DLD1 (cell line): ENCODE results near the gene DNAJC8.

Experiments used
- in situ Hi-C: cut with HindIII; loops from 2 replicates; pipeline ENCODE4 v1.10.0; 2017; ENCODE audit warnings: low sequenced_read_pairs

Gene DNAJC8

DNA sequence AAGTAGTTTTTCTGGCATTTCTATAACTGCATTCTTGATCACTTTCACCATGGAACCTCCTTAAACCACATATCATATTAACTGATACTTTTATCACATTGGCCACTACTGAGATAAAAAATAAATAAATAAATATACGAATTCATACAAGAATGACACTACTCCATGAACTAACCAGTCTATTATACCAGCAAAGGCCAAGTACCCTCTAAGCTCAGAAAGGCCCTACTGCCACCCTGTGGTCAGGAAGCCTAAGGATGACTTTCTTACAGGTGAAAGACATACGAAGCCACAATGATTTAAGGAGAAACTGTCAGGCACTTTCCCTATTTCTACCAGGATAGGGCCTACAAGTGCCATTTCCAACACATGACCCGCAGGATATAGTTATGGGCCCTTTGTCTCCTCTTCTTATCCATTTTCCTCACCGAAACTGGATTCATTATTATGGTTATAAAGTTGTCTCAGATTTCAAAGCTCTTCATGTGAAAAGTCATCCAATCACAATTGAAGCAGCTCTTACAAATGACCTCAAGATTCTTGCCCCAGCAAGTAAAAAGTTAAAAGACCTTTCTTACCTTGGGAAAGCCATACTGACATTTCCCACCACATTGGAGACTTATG, 23.9 kb downstream of the DNAJC8 start:
- in situ Hi-C loops, result no loop called here

- in situ Hi-C loops, result no loop called here
Measured at GRCh38 chr1:28205243-28205642, 27.6 kb downstream of the DNAJC8 start.

- in situ Hi-C loops, result no loop called here
Measured at GRCh38 chr1:28200234-28200873, 32.5 kb downstream of the DNAJC8 start.

DNA sequence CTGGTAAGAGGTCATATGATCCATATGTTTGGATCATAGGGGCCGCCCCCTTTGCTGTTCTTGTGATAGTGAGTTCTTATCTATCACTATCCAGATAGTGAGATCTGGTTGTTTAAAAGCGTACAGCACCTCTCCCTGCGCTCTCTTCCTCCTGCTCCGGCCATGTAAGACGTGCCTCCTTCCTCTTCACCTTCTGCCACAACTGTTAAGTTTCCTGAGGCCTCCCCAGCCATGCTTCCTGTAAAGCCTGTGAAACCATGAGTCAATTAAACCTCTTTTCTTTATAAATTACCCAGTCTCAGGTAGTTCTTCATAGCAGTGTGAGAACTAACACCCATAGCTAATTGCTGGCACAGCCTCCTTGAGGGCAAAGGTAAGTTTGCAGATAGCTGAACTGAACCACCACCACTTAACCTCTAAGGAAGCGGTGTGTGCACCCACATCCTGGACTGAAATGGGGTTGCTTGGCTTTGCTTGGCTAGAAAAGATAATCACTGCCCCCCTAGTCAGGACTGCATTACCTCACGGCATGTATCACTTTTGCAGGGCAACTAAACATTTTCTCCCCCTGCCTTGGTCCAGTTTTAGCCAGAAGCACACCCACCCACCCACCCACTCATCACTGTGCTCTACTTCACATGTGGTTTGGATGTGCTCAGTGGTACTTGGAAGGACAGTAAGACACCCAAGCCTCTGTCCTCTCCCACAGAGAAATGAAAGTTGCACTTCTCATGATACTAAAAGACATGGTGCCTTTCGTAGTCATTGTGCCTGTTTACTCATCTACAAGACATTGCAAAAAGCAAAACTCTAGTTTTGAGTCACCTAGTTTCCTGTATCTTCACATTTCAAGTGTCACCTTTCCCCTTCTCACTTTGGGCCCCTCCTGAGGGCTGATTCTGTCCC, 33.2 kb downstream of the DNAJC8 start:
- in situ Hi-C loops, result no loop called here

DNA sequence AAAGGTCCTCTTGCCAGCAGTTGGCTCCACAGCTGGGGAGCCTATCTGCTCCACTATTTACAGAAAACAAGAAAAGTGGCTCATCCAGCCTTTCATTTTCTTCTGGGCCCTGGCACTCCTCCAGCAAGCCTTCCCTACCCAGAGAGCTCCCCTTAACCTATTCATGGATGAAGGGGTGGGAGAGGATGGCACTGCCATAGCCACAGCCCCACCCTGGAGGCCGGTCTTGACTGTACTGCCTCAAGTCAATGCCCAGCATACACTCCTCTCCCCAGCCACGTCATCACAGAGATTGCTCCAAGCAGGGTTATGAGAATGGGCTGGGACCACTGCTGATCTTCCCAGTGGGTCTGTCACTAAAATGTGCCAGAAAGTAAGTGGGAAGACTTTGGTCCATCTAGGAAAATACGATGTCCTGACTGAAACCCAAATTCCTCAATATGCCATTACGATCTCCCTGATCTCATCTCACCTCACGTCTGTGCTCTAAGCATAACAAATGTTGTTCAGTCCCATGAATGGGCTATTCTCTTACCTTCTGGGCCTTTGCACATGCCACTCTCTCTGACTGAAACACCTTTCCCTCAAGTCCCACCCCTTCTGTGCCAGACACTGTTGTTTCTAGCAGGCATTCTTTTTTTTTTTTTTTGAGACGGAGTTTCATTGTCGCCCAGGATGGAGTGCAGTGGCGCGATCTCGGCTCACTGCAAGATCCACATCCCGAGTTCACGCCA, 35.0 kb downstream of the DNAJC8 start:
- in situ Hi-C loops, result no loop called here

DNA sequence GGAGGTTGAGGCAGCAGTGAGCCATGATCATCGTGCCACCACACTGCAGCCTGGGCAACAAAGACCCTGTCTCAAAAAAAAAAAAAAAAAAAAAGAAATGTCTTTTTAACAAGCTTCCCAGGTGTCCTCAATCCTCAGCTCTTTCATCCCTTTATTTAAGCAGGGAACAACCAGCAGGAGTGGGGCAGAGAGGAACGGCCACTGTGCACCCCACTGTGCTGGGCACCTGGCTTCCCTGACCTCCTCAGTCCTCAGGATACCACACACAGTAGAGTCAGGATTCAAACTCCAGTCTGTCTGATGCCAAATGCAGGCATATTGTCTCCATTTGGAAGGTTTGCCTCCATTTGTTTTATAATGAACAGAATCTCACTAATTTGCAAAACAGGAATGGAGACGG, 36.5 kb downstream of the DNAJC8 start:
- in situ Hi-C loops, result no loop called here

DNA sequence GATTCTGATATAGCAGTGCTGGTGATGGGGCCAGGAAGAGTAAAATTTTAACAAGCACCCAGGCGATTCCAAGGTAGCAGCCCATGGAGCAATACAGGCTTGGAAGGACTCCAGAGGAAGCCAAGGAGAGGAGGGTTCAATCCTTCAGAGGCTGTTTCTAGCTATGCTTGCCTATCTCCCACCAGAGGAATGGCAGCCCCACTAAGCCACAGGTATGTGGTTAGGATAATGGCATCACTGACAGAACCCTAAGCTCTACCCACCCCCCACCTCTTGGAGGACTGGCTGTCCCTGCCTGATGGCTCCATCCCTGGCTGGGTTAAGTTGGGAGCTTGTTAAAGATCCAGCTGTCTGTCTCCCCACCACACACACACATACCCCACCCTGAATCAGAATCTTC, 37.0 kb downstream of the DNAJC8 start:
- in situ Hi-C loops, result no loop called here

DNA sequence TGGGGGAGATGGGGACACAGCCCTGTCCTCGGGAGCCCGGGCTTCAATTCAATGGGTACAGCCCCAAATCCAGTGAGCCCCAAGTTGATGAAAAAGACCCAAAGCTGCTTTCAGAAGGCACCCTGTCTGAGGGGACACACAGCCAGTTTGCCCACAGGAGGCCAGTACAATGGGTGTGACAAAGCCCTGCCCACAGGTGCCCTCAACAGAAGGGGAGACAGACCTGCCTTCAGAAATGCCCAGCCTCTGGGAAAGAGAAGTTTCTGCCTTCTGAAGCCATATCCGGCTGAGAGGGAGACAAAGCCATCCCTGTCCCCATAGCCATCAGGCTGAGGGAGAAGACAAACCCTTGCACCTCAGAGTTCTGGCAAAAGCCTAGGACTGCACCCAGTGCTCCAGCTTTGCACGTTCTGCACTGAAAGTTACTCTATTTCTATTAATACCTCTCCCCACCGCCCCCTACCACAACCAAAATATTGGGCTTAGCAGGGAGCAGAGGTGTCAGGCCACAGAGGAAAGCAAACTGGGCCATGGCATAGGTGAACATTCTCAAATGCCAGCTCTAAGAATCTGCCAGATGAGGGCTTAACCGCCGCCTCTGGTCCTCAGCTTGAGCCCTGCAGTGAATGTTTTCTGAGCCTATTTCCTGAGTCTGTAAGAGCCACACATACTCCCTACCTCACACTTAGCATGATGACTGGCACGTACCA, 38.3 kb downstream of the DNAJC8 start:
- in situ Hi-C loops, result no loop called here

GRCh38 chr1:28193701-28194161, 39.1 kb downstream of the DNAJC8 start:
- in situ Hi-C loops, result no loop called here

DNA sequence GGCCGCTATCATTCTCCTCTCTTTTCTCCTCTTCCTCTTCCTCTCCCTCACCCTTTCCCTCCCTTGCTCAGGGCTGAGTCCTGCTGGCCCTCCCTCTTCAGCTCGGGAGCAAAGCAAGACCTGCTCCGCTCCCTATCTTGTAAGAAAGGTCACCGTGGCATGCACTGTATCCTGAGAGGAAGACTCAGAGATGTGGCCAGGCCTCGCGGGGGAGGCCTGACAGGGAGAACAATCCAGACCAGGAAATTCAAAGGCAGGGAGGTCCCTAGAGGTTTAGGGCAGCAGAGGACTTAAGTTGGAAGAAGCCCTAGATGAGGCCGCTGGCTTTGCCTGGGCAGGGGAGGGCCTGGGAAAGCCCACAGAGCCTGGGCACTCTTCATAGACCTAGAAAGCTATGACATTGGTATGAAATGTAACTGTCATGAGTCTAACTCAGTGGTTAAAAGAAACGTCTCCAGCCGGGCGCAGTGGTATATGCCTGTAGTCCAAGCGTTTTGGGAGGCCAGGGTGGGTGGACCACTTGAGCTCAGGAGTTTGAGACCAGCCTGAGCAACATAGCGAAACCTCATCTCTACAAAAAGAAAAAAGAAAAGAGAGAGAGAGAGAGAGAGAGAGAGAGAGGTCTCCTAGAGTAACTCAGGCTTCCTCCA, 41.7 kb downstream of the DNAJC8 start:
- in situ Hi-C loops, result no loop called here

DNA sequence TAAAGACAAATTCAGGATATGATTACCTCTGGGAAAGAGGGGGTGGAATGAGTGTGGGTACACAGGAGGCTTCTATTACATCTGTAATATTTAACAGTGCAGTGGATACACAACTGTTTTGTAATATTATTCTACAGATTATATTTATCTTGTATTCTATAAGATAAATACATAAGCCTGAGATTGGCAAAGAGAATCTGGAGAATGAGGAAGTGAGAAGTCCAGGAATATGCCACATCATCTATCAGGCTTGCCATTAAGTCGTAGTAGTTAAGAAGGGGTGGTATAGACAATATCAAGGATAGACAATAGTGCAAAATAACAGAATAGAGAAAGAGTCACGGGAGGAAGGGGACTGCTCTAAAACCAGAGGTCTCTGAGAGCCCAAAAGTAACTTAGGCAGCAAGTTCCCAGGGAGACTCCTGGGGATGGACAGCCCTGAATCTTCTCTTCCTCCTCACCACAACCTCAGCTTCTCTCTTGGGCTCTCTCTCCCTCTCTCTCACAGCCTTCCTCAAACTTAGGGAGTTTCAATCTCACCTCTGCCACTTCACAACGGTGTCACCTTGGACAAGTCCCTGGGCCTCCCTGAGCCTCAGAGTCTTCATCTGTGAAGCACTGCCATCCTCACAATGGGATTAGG, 42.4 kb downstream of the DNAJC8 start:
- in situ Hi-C loops, result no loop called here

GRCh38 chr1:28185071-28185470, 47.8 kb downstream of the DNAJC8 start:
- in situ Hi-C loops, result no loop called here

DNA sequence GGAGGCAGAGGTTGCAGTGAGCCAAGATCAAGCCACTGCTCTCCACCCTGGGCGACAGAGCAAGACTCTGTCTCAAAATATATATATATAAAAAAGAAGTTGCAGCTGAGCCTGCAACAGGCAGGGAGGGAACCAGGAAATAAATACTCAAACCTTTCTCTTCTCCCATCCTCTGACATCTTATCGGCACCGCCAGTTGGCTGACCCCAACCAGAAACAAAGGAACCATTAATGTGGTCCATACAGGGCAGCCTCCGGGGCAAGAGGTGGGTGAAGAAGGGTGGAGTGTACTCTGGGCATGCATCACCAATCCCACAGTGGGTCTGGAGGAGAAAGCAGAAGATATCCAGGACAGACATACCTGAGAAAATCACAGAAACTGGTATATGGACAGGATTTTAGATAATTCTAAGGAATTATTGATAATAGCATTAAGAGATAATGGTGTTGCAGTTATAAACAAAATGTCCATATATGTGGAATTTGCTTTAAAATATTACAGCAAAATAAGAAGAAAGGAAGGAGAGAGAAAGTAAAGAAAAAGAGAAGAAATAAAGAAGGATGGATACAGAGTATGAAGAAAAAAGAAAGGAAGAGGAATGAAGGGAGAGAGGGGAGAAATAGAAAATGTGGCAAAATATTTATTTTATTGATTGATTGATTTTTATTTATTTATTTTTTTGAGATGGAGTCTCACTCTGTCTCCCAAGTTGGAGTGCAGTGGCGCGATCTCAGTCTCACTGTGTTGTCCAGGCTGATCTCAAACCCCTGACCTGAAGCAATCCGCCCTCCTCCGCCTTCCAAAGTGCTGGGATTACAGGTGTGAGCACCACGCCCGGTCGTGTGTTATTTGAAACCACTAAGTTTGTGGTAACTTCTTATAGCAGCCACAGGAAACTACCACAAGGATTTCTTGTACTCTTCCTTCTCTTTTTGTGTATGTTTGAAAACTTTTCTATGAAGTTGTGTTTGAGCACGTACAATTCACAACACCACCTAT, 52.2 kb downstream of the DNAJC8 start:
- in situ Hi-C loops, result no loop called here

- in situ Hi-C loops, result no loop called here
Measured at GRCh38 chr1:28178690-28179485, 53.9 kb downstream of the DNAJC8 start.

DNA sequence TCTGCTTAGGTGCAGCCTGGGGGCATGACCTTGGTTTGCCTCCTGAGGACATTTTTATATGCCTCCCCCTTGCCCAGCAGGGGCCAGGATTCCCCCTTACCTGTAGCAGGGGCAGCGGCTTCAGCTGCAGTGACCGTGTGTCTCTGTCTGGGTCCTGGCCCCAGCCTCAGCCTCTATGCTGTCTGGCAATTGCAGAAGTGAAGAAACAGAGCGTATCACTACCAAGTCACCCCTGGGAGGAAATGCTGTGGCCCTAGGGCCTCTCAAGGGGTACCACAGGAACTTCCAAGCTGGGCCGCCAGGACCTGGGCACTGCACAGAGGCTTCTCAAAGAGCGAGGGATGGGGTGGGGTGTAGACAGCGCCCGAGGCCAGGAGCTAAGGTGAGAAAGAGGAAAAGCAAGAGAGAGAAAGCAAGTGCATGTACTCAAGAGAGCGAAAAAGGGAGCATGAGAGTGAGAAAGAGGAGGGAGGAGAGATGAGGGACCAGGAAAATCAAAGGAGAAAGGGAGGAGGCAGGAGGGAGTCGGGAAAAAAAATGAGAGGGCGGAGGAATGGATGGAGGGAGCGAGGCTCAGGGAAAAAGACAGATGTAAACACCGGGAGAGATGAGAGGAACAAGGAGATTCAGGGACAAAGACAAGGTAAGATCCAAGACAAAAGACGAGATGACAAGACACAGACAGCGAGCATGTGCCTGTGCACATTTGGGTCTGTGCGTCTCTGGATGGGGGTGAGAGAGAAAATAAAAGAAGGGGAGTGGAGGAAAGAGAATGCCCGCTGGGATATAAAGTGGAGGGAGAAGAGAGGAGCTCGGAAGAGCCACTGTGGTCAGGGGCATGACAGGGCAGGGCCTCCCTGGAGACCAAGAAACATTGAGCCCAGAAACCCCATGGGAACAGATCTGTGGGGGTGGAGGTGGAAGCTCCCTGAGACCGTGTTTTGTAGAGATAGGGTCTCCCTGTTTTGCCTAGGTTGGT, 56.0 kb downstream of the DNAJC8 start, which contains the start of gene PTAFR:
Gene PTAFR, minus strand, starts transcription at position 199 of the 979 bp plus-strand sequence. CDS start 25,669 bp downstream, outside the sequence.
- in situ Hi-C loops, result no loop called here

GRCh38 chr1:28175955-28176485, 56.8 kb downstream of the DNAJC8 start:
- in situ Hi-C loops, result no loop called here
